GM12891 (cell line): ENCODE results near the gene CNTFR.

Experiments
- DNase-seq: peaks from one replicate; pipeline ENCODE4 v3.0.0; 2011; ENCODE audit warnings: low spot score; ENCODE audit not compliant: insufficient read length
- FAIRE-seq: peaks from 2 replicates; lab custom pipeline; 2011; peaks lifted over from hg19 to GRCh38; lab: Jason Lieb, UNC
- PAX5 ChIP-seq: IDR thresholded peaks from 2 replicates; pipeline ENCODE4 v1.6.1; 2011; ENCODE audit warnings: low read length, moderate library complexity, mild to moderate bottlenecking; ENCODE audit not compliant: insufficient read depth, severe bottlenecking
- POLR2A ChIP-seq: IDR thresholded peaks from 2 replicates; pipeline ENCODE4 v1.6.1; 2011; ENCODE audit warnings: low read depth, low read length, control low read depth
- POLR2AphosphoS5 ChIP-seq: IDR thresholded peaks from 2 replicates; pipeline ENCODE4 v1.6.1; 2011; ENCODE audit warnings: low read depth, low read length, control low read depth
- POU2F2 ChIP-seq: IDR thresholded peaks from 2 replicates; pipeline ENCODE4 v1.6.1; 2011; ENCODE audit warnings: low read depth, mild to moderate bottlenecking, control low read depth, low read length, moderate library complexity
- SPI1 ChIP-seq: IDR thresholded peaks from 2 replicates; pipeline ENCODE4 v1.6.1; 2011; ENCODE audit warnings: low read depth, low read length, control low read depth
- TAF1 ChIP-seq: IDR thresholded peaks from 2 replicates; pipeline ENCODE4 v1.6.1; 2011; ENCODE audit warnings: low read depth, low read length, control low read depth

The CNTFR gene

DNA sequence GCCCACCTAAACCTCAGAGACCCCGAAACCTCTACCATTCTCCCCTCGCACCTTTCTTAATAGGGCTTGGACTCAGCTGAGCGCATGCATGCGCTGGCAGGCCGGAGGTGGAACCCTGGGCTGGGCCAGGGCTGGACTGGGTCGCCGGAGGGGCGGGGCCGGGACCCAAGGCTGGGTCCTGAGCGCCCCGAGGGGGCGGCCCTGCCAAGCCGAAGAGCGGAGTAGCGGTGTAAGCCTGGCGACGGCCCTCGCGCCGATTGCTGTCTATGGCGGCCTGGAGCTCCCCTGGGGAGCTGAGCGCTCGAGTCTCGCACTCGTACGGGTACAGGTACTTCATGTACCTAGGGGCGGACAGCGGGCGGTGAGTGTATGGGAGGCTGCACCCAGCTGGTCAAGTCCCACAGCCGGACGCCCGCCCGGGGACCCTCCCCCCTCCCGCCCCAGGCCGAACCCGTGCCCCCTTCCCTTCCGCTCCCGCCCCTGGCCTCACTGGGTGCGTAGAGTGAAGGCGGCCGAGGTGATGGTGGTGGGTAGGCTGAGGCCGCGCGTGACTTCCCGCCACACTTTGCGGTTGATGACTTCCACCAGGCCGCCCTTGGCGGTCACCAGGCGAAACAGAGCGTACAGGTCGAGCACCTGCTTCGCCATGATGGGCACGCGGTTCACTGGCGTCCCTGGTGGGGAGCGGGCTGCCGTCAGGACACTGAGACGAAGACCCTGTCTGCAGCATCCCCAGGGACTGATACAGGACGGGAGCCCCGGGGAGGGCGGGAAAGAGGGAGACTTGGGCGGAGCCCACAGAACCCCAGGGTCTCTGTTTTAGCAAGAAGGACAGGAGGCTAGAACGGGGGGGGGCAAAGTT is 34.1 kb upstream of the CNTFR start:
- no peak for TF ChIP-seq POLR2A
- no peak for TF ChIP-seq TAF1
- TF ChIP-seq PAX5 = no peak
- no peak for TF ChIP-seq POU2F2
- TF ChIP-seq SPI1 = no peak
- no peak for TF ChIP-seq POLR2AphosphoS5
- FAIRE-seq = no peak
- no peak for DNase-seq

- FAIRE-seq = peak; percentile 98
- peak; percentile 63; the same call in 1 of the 2 replicates for TF ChIP-seq POU2F2
- TF ChIP-seq SPI1 = no peak
- TF ChIP-seq PAX5 = no peak
- peak; percentile 64 for TF ChIP-seq POLR2AphosphoS5
- peak; percentile 71 for TF ChIP-seq POLR2A
- no peak; the same call in 1 of the 2 replicates for TF ChIP-seq TAF1
Measured at GRCh38 chr9:34620061-34620994, 30.8 kb upstream of the CNTFR start, which contains the start of gene DCTN3. Gene DCTN3, minus strand, starts transcription at chr9:34620495. Its CDS starts 31 bp downstream, at chr9:34620464.

DNA sequence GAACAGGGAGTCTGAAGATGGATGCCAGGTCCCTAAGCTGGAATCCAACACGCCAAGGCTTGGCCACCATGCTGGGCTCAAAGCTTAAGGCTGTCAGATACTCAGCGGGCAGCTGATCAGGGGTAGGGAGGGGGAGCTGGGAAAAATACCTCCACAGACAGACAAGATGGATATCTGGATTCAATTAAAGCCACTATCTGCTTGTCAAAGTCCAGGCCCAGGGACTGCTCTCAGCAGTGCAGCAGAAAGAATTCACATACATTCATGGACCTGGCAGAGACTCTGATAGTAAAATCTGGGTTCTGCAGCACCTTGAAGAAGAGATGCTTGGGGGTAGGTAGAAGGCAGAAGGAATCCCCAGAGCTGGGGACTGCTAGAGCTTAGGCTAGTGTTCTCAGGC is 25.6 kb upstream of the CNTFR start:
- no peak for DNase-seq
- no peak for FAIRE-seq
- no peak for TF ChIP-seq POLR2AphosphoS5
- TF ChIP-seq POU2F2 = no peak
- TF ChIP-seq PAX5 = no peak
- TF ChIP-seq SPI1 = no peak

More at GRCh38 chr9:34620061-34620994, 30.8 kb upstream of the CNTFR start, which contains the start of gene DCTN3:
- peak; percentile 97 for DNase-seq

GRCh38 chr9:34612788-34613390 is 23.4 kb upstream of the CNTFR start:
- peak; percentile 52 for FAIRE-seq
- no peak for DNase-seq
- TF ChIP-seq TAF1 (no peak), POLR2A (no peak), POU2F2 (no peak), PAX5 (no peak), POLR2AphosphoS5 (no peak), SPI1 (no peak)

DNA sequence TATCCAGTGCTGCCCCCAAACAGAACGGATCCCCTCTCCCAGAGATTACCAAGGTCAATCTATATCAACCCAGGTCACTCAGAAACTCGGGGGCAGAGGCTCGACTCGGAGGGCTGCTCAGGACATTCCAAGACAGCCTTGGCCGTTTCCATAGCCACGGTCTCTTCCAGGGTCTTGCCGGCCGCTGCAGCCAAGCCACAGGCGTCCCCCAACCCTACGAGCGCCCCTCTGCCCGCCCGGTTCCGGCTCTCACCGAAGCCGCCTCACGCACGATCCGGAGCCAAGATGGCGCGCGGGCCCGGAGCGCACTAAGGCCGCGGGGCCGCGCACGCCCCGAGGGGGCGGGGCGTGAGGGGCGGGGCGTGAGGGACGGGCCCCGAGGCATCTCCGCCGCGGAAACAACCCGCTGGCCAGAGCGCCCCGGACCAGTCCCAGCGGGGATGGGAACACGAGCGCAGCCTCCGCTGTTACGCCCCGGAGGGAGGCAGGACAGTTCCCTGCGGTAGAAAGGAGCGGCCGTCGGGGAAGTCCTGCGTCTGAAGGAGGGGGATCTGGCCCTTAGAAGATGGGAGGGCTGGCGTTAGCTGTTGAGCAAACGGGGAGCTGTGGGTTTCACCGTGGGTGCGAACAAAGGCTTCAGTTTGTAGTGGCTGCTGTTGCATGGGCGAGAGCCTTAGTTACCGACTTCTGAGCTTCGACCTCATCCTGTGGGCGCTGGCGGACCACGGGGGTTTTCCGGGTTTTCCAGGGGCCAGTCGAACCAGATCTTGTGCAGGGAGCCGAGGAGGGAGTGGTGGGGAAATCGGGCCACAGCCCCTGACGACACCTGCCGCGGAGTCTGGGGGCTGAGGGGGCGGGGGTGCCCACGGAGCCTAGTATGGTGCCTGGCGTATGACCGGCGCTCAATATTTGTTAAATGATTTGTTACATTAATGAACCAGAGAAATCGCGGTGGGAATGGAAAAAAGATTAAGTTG is 22.6 kb upstream of the CNTFR start, which contains the start of gene RPP25L:
RPP25L (minus strand) TSS at position 287 of the 977 bp plus-strand sequence. CDS start 801 bp downstream, outside the sequence.
- TF ChIP-seq TAF1 (peak; percentile 71; the same call in 1 of the 2 replicates), POU2F2 (peak; percentile 31; the same call in 1 of the 2 replicates), SPI1 (no peak), POLR2A (peak; percentile 73), PAX5 (no peak), POLR2AphosphoS5 (peak; percentile 77)
- peak; percentile 91 for DNase-seq
- peak; percentile 93 for FAIRE-seq

- TF ChIP-seq TAF1 (0 out of 2 replicates have a peak, but pooled peaks have one; percentile 29), POLR2AphosphoS5 (no peak)
- FAIRE-seq (no peak), DNase-seq (no peak)
Measured at GRCh38 chr9:34611251-34611810, 21.8 kb upstream of the CNTFR start.

DNA sequence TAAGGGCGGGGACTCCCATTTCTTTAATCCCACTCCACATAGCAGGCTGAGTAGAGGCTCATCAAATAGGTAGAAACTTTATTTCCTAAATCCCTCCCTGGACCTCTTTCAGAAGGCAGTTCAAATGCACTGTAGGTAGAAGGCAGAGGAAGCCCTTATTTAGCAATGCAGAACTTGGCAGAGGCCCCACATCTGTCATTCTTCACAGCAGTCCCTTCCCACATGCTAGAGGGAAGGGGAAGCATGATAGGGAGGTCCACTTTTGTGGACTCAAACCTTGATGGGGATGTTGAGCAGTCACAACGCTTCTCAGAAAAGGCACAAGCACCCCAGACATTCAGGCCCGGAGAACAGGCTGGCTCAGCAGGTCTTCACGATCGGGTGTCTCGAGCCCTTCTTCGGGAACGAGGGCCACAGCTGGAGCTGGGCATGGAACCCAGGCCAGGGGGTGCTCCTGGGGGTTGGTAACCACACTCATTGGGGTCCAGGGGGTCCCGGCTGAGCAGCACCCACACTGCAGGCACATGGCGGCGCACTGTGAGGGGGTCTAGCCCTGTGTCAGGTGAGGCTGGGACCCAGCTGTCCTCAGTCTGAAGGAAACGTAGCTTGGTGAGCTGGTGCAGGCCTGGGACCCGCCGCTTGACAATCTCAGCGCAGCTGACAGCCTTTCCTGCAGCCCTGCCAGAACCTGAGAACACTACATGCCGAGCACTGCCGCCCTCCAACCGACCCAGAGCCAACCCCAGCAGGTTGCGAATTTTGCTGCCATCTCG is 21.1 kb upstream of the CNTFR start:
- no peak for TF ChIP-seq SPI1
- DNase-seq (no peak), FAIRE-seq (no peak)

DNA sequence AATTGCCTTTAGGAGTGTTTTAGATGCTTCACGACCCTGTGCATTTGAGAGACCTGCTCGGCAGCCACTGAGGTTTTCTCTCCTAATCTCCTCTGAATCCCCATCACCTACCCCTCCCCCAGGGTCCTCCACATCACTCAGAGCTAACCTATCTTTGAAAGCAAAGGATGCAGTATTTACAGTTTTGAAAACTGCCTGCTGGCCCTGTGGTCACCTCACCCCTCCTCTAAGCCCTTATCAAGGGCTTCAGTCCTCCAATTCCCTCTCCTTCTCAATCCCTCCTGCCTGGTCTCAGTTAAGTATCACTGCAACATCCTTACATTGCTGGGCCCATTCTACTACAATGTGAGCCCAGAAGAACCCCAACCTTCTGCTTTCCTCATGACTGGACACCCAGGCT is 17.8 kb upstream of the CNTFR start:
- TF ChIP-seq POLR2A (no peak), POU2F2 (no peak), SPI1 (no peak), PAX5 (no peak), POLR2AphosphoS5 (no peak), TAF1 (no peak)
- no peak for FAIRE-seq

More for the DNA sequence above, 17.8 kb upstream of the CNTFR start:
- no peak for DNase-seq
